ENCODE data around the gene SLC39A10.
A peak's percentile ranks its signal among the peaks of the same experiment; 100 is the strongest.
"Not testable (repeated sequence)": the region's sequence is repeated elsewhere in the genome, so short reads cannot be mapped to it uniquely, and the experiment has no call there.

SLC39A10 gene

GRCh38 chr2:195645413-195645812, 11.6 kb upstream of the SLC39A10 start:
- DNase-seq, result no peak

GRCh38 chr2:195646424-195646823, 10.6 kb upstream of the SLC39A10 start:
- no peak for DNase-seq

- DNase-seq, result no peak
Observed at GRCh38 chr2:195647302-195647701, 9.7 kb upstream of the SLC39A10 start.

GRCh38 chr2:195648370-195648769, 8.7 kb upstream of the SLC39A10 start:
- DNase-seq, result not testable (repeated sequence)

- no peak for DNase-seq
Observed at GRCh38 chr2:195648787-195649186, 8.2 kb upstream of the SLC39A10 start.

- no peak for DNase-seq
Observed at GRCh38 chr2:195649629-195650190, 7.3 kb upstream of the SLC39A10 start.

- no peak for DNase-seq
Observed at GRCh38 chr2:195651046-195651445, 6.0 kb upstream of the SLC39A10 start.

GRCh38 chr2:195652911-195653310, 4.1 kb upstream of the SLC39A10 start:
- no peak for DNase-seq

- no peak for DNase-seq
Observed at GRCh38 chr2:195656161-195656858, 716 bp upstream of the SLC39A10 start.

- peak; percentile 23 for DNase-seq
Observed at GRCh38 chr2:195657634-195658540, 861 bp downstream of the SLC39A10 start.

- peak; percentile 41 for DNase-seq
Observed at GRCh38 chr2:195658541-195658890, 1.5 kb downstream of the SLC39A10 start.

GRCh38 chr2:195659114-195659513, 2.1 kb downstream of the SLC39A10 start:
- no peak for DNase-seq

- DNase-seq, result peak; percentile 55
Observed at GRCh38 chr2:195659982-195660890, 3.2 kb downstream of the SLC39A10 start.

GRCh38 chr2:195662138-195662537, 5.1 kb downstream of the SLC39A10 start:
- DNase-seq, result no peak

- DNase-seq, result peak; percentile 19
Observed at GRCh38 chr2:195663007-195663406, 6.0 kb downstream of the SLC39A10 start.

- no peak for DNase-seq
Observed at GRCh38 chr2:195664528-195664927, 7.5 kb downstream of the SLC39A10 start.

GRCh38 chr2:195665153-195665552, 8.1 kb downstream of the SLC39A10 start:
- not testable (repeated sequence) for DNase-seq

- no peak for DNase-seq
Observed at GRCh38 chr2:195666113-195666712, 9.2 kb downstream of the SLC39A10 start.

- DNase-seq, result no peak
Observed at GRCh38 chr2:195667974-195668373, 10.9 kb downstream of the SLC39A10 start.

- DNase-seq, result no peak
Observed at GRCh38 chr2:195670191-195670590, 13.2 kb downstream of the SLC39A10 start.

- no peak for DNase-seq
Observed at GRCh38 chr2:195671563-195671962, 14.5 kb downstream of the SLC39A10 start.

GRCh38 chr2:195672674-195673073, 15.6 kb downstream of the SLC39A10 start:
- no peak for DNase-seq

Data from DMS153 (cell line).